ENCODE measurements around the gene EP400.

- TF ChIP-seq CTCF (IDR thresholded peaks at IDR 0.05; ENCODE audit: low read depth, low read length) (no peak), MYC (IDR thresholded peaks at IDR 0.05; ENCODE audit: low read depth, low read length) (no peak)
Measured at GRCh38 chr12:131983554-131983953, 33.8 kb downstream of the EP400 start.

All from NB4 (cell line).